ENCODE measurements around the gene KLHL35. TPM values are rescaled to one million over a fixed set of nuclear protein-coding genes. Genes with fewer than 3 reads are reported as not detected.

Gene KLHL35
- total RNA-seq, 2 experiments from 2014 or later, result 0.21 TPM; not detected in 1

DNA sequence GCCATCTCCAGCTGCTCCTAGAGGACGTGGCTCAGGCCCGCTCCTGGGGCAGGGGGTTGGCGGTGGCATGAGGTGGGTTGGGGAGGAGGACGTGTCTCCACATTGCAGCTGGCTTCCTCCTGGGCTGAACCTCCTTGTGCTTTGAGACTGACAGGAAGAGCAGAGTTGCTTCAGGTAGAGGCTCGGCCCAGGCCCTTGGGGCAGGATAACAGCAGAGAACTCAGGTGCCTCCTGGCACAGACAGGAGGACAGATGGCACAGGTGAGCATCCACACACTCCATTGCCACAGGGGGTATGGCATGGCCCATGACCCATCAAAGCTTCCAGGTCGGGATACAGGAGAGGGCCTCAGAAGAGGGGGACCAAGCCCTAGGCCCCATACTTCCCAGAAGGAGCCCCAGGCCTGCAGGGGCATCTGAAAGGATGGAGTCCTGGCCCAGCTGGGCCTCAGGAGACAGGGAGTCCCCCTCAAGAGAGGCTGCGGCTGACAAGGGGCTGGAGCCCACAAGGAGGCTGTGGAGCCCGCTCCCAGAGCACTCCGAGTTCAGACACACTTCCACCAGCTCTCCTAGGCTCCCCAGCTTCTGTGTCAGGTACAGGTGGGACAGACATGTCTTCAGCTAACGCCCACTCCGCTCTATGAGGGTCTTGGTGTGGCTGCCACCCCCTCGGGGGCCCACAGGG is 2.0 kb upstream of the KLHL35 start:
- no TSS peak for BruUV-seq (replicated peaks)
- intact Hi-C loops (cut with micrococcal nuclease; ENCODE audit: unreplicated experiment), result no loop called here
- no peaks in the 10 kb centered on the region for H3K9me2 ChIP-seq (ENCODE audit: insufficient read depth, low read length)
- H3K4me1 ChIP-seq (ENCODE audit: insufficient read depth, low read length, poor library complexity, severe bottlenecking), result no peaks in the 10 kb centered on the region
- H3K79me2 ChIP-seq (ENCODE audit: insufficient read depth, low read depth, low read length), result no peaks in the 10 kb centered on the region
- H4K20me1 ChIP-seq (ENCODE audit: insufficient read depth, low read length), result no peaks in the 10 kb centered on the region
- H2AFZ ChIP-seq (ENCODE audit: low read length), result no peak overlapping the region
- no peaks in the 10 kb centered on the region for H3K9me3 ChIP-seq (ENCODE audit: low read length)
- no peak overlapping the region for H3K4me2 ChIP-seq (ENCODE audit: low read length)
- DNase-seq (ENCODE audit: low spot score), result no peak
- no peak overlapping the region for H3K4me3 ChIP-seq (ENCODE audit: low read depth, low read length, poor library complexity, severe bottlenecking)
- ChIA-PET POLR2A (interaction anchor here (0.6 to 1.3 kb wide), 3 partner anchors 10 to 1612 kb away, joined by 3 to 5 read pairs (median 3); no protein-coding TSS in a partner anchor), CTCF (ENCODE audit: unreplicated experiment) (no interaction called here)
- no peak overlapping the region for H3K27ac ChIP-seq (ENCODE audit: low read depth, low read length, poor library complexity, severe bottlenecking)
- H3K36me3 ChIP-seq (ENCODE audit: insufficient read depth, low read length), result no peaks in the 10 kb centered on the region
- TF ChIP-seq, protein P1, sequence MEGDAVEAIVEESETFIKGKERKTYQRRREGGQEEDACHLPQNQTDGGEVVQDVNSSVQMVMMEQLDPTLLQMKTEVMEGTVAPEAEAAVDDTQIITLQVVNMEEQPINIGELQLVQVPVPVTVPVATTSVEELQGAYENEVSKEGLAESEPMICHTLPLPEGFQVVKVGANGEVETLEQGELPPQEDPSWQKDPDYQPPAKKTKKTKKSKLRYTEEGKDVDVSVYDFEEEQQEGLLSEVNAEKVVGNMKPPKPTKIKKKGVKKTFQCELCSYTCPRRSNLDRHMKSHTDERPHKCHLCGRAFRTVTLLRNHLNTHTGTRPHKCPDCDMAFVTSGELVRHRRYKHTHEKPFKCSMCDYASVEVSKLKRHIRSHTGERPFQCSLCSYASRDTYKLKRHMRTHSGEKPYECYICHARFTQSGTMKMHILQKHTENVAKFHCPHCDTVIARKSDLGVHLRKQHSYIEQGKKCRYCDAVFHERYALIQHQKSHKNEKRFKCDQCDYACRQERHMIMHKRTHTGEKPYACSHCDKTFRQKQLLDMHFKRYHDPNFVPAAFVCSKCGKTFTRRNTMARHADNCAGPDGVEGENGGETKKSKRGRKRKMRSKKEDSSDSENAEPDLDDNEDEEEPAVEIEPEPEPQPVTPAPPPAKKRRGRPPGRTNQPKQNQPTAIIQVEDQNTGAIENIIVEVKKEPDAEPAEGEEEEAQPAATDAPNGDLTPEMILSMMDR (conservative IDR thresholded peaks at IDR 0.05; ENCODE audit: low read length), result no peak
- TF ChIP-seq EZH2phosphoT487 (IDR thresholded peaks at IDR 0.05; ENCODE audit: borderline replicate concordance, low read depth, low read length), result no peak

GRCh38 chr11:75434051-75434450 is 1.0 kb upstream of the KLHL35 start:
- intact Hi-C loops (cut with micrococcal nuclease; ENCODE audit: unreplicated experiment), result no loop called here
- H3K4me2 ChIP-seq (ENCODE audit: low read length), result no peak overlapping the region
- no peak overlapping the region for H3K4me3 ChIP-seq (ENCODE audit: low read depth, low read length, poor library complexity, severe bottlenecking)
- no peaks in the 10 kb centered on the region for H3K79me2 ChIP-seq (ENCODE audit: insufficient read depth, low read depth, low read length)
- no peak for TF ChIP-seq EZH2phosphoT487 (IDR thresholded peaks at IDR 0.05; ENCODE audit: borderline replicate concordance, low read depth, low read length)
- TF ChIP-seq, protein P1 (conservative IDR thresholded peaks at IDR 0.05; ENCODE audit: low read length), result no peak
- no peaks in the 10 kb centered on the region for H3K9me3 ChIP-seq (ENCODE audit: low read length)
- no peak overlapping the region for H3K27ac ChIP-seq (ENCODE audit: low read depth, low read length, poor library complexity, severe bottlenecking)
- no peaks in the 10 kb centered on the region for H3K36me3 ChIP-seq (ENCODE audit: insufficient read depth, low read length)
- DNase-seq (ENCODE audit: low spot score), result no peak
- ChIA-PET CTCF (ENCODE audit: unreplicated experiment) (no interaction called here), POLR2A (interaction anchor here (0.6 to 1.3 kb wide), 2 partner anchors 11 to 1613 kb away, joined by 3 to 5 read pairs; no protein-coding TSS in a partner anchor)
- H3K4me1 ChIP-seq (ENCODE audit: insufficient read depth, low read length, poor library complexity, severe bottlenecking), result no peaks in the 10 kb centered on the region
- BruUV-seq (replicated peaks), result no TSS peak
- no peak overlapping the region for H2AFZ ChIP-seq (ENCODE audit: low read length)
- no peaks in the 10 kb centered on the region for H4K20me1 ChIP-seq (ENCODE audit: insufficient read depth, low read length)
- H3K9me2 ChIP-seq (ENCODE audit: insufficient read depth, low read length), result no peaks in the 10 kb centered on the region

- no peak for TF ChIP-seq EZH2phosphoT487 (IDR thresholded peaks at IDR 0.05; ENCODE audit: borderline replicate concordance, low read depth, low read length)
- TF ChIP-seq, protein P1 (conservative IDR thresholded peaks at IDR 0.05; ENCODE audit: low read length), result no peak
- no peak overlapping the region for H3K27ac ChIP-seq (ENCODE audit: low read depth, low read length, poor library complexity, severe bottlenecking)
- no peak overlapping the region for H3K4me3 ChIP-seq (ENCODE audit: low read depth, low read length, poor library complexity, severe bottlenecking)
- no peak overlapping the region for H3K4me2 ChIP-seq (ENCODE audit: low read length)
- H3K79me2 ChIP-seq (ENCODE audit: insufficient read depth, low read depth, low read length), result no peaks in the 10 kb centered on the region
- no peaks in the 10 kb centered on the region for H3K9me2 ChIP-seq (ENCODE audit: insufficient read depth, low read length)
- no peak for DNase-seq (ENCODE audit: low spot score)
- CTCF ChIA-PET (ENCODE audit: unreplicated experiment), result no interaction called here
- no peaks in the 10 kb centered on the region for H3K9me3 ChIP-seq (ENCODE audit: low read length)
- no peaks in the 10 kb centered on the region for H4K20me1 ChIP-seq (ENCODE audit: insufficient read depth, low read length)
- H3K4me1 ChIP-seq (ENCODE audit: insufficient read depth, low read length, poor library complexity, severe bottlenecking), result no peaks in the 10 kb centered on the region
- H3K36me3 ChIP-seq (ENCODE audit: insufficient read depth, low read length), result no peaks in the 10 kb centered on the region
- no peak overlapping the region for H2AFZ ChIP-seq (ENCODE audit: low read length)
- intact Hi-C loops (cut with micrococcal nuclease; ENCODE audit: unreplicated experiment), result no loop called here
- POLR2A ChIA-PET, result no interaction called here
- BruUV-seq (replicated peaks), result no TSS peak
Observed at GRCh38 chr11:75433443-75433842, 440 bp upstream of the KLHL35 start.
